HG02870 (cell line): ENCODE results near the gene MYH10.
"Not testable (repeated sequence)": the region's sequence is repeated elsewhere in the genome, so short reads cannot be mapped to it uniquely, and the experiment has no call there.

Experiments
- ATAC-seq: cut with Tn5 transposase; IDR thresholded peaks from one replicate; pipeline ENCODE4 v1.9.1; 2021; ENCODE audit warnings: mild to moderate bottlenecking, moderate library complexity; ENCODE audit not compliant: unreplicated experiment

The MYH10 gene

DNA sequence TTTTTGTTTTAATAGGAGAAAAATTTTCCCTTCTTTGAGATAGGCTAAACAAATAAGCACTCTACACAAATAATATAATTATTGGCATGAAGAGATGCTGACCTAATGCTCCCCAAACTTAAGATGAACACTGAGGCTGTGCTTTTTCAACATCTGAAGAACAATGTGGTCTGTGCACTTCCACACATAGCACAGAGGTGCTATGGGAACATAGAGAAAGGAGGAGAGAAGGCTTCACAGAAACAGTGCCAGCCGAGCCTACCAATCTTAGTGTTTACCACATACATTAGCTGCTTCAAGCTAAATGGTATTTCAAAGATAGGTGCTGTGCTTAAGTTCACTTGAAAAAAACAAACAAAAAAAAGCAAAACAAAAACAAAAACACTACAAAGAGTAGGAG, 72.4 kb downstream of the MYH10 start:
- no peak for ATAC-seq

GRCh38 chr17:8557176-8557806, 73.2 kb downstream of the MYH10 start:
- no peak for ATAC-seq

GRCh38 chr17:8556074-8556473, 74.5 kb downstream of the MYH10 start:
- ATAC-seq = no peak

DNA sequence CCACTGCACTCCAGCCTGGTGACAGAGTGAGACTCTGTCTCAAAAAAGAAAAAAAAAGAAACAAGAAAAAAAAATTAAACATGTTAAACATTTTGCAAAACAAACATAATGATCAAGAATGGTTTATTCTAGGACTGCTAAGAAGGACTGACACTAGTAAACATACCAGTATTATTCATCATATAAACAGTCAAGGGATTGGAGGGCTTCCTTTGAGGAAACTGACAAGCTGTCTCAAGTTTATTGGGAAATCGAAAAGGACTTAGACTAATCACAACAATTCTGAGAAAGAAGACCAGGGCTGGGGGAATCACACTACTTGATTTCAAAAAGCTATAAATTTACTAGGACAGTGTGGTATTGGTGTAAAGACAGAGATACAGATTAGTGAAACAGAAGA, 75.5 kb downstream of the MYH10 start:
- no peak for ATAC-seq

GRCh38 chr17:8552577-8553320, 77.8 kb downstream of the MYH10 start:
- no peak for ATAC-seq

DNA sequence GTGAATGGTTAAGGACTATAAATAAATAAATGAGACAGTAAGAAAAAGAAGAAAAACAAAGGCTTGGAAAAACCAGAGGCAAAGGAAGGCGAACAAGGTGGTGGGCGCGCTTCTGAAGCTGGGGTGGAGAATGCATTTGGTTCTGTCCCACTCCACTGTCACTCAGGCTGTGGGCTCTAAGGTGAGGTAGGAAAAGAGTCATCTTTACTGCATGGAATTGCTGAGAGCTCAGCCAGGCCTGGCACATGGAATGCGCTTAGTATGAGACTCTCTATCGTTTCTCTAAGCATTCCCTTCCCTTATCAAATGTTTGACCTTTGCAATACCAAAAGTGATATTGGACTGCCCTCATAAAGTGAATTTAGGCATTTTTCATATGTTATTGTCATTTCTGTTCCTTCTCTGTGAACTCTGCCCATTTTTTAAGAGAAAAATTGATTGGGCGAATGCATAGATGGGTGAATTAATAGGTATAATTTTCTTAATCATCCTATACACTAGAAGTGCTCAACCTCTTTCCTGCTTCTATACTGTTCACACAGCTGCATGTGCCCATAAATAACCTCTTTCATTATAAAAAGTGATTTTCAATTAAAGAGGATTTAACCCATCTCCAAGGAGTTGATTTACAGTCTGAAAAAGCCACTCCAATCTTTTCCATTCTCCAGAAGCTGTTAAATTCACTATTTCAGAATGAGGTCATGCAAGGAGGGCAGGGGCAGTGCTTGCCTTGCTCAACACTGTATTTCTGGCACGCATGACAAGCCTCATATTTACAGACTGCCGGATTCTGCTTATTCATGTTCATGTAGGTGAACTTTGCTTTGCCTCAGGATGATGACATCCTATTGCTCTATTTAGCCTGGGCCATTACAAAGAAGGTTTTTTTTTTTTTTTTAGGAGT, 87.7 kb downstream of the MYH10 start:
- no peak for ATAC-seq

DNA sequence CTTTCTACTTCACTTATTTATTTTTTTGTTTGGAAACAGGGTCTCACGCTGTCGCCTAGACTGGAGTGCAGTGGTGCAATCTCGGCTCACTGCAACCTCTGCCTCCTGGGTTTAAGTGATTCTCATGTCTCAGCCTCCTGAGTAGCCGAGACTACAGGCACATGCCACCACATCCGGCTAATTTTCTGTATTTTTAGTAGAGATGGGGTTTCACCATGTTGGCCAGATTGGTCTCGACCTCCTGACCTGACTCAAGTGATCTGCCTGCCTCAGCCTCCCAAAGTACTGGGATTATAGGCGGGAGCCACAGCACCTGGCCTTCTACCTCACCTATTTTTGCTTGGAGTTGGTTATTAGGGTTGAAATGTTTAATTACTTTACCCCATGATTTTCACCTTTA, 90.5 kb downstream of the MYH10 start:
- ATAC-seq = not testable (repeated sequence)

DNA sequence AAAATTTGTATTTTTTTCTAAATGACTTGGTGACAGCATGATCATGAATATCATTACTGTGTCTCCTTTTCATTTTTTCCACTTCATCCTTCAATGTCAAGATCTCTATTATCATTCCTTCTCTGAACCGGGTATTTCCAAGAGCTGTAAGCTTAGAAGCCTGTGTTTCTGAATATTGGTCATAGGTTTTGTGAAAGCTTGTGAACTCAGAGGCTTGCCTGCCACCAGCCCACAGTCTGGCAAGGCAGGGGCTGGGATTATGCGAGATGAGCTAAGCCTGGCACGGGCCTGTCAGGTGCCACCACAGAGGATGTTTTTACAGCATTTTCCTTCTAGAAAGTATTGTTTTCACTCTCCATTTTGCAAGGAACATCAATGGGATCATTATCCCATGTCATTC, 92.8 kb downstream of the MYH10 start:
- no peak for ATAC-seq

DNA sequence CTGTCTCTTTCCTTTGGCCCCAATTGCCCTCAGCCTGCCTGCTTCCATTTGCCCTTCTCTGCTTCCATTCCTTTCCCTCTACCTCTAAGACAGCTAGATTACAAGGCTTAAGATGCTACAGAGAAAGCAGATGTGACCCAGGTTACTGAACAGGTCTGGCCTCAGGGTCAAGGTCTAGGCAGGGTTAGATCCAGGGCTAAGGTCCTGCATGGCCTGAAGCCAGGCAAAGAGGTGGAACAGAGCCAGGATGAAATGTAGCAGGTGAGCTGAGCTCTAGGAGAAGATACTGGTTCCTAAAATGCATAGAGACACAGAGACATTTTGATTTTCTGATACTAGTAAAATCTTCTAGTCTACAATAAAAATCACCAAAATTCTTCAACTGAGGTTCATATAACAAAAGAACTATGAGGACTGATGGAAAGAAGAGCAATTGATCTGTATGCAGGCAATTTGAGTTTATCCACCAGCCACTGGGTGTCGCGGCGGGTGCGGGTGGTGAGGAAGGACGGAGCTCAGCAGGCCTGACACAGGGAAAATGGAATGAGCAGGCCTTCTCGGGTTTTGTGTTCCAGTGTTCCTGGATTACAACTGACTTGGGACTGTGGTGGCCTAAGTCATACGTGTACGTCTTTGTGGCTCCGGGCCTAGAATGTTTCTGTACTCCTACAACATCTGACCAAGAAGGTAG, 95.9 kb downstream of the MYH10 start:
- ATAC-seq = no peak

DNA sequence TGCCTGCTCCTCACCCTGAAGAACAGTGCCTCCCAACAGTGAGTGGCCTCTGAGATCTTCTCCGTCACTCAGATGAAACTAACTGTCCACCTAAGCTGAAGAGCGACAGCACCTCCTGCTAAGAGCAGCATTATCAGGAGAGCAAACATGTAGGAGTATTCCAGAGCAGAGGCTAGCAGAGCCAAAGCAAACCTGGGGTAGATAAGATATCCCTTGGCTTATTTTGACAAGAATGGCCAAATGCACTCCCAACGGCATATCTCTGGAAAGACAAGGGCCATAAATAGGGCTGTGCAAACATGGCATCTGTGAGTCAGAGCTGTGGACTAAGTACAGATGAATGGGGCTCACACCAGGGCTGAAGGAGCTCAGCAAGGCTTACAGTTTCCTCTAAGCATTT, 98.5 kb downstream of the MYH10 start:
- no peak for ATAC-seq

DNA sequence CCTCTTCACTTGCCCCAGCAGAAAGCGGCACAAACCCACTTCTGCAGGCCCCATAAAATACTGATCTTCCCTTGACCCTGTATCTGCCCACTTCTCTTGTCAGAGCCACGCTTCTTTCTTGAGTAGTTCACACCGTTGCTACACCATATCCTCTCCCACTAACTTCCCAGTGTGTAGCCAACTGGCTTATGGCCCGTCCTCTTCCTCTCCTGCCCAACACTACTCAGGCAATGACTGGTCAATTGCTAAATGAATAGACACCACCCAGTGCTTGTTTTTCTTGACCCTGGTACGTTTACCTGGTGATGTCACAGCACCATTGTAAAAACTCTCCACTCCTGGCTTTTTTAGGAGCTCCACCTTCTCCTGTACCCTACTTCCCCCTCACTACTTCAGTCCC, 107.9 kb downstream of the MYH10 start:
- ATAC-seq = no peak

DNA sequence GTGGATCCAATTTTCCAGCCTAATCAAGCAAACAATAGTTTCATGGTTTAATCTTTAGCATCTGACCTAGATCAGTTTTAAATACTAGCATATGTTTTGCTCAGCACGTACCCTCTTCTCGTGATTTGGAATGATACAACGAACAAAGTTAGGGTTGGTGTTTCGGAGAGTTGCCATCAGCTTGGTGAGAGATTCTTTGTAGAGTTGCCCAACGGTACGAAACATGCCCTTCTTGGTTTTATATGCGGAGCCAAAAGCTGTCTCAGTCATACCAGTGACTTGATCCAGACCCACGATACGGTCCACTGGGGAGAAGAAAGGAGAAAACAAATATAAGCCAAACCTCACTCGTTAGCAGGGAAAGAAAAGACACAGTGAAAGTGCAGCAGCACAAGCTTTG, 109.5 kb downstream of the MYH10 start:
- ATAC-seq = no peak

DNA sequence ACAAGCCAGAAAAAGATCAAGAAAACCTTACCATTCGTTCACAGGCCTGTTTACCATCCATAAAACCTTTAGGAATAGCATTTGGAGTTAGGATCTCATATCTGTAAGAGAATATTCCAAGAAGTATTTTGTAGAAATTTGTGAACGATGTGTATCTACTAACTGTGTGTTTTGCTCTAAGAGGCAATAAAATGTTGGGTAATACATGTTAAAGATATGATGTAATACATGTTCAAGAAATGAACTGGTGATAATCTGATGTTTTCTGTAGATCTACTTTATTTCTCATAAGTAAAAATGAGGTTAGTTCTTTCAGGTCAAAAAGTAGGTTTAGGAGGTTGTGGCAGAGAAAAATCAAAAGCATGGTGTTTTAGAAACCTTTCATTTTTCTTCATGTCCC, 111.7 kb downstream of the MYH10 start:
- ATAC-seq = no peak

- ATAC-seq = no peak
These were observed 112.2 kb downstream of the MYH10 start for GRCh38 chr17:8518326-8518725.

- no peak for ATAC-seq
These were observed 115.7 kb downstream of the MYH10 start for GRCh38 chr17:8514801-8515200.

DNA sequence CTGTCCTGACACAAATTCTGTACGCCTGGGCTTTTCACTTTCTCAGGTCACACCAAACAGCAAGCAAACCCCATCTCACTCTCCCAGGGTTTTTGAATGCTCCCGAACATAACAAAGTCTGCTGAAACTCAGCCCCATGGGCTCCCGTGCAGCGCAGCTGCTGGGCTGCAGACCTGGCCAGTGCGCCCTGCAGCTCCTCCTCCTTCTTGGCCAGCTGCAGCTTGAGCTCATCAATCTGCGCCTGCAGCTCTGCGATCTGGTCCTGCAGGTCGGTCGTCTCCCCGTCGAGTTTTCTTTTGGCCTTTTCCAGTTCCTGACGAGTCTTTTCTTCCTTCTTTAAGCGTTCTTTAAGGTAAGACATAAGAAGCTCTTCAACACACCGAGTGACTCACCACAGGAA, 124.4 kb downstream of the MYH10 start:
- no peak for ATAC-seq

GRCh38 chr17:8504460-8505207, 125.9 kb downstream of the MYH10 start:
- no peak for ATAC-seq

DNA sequence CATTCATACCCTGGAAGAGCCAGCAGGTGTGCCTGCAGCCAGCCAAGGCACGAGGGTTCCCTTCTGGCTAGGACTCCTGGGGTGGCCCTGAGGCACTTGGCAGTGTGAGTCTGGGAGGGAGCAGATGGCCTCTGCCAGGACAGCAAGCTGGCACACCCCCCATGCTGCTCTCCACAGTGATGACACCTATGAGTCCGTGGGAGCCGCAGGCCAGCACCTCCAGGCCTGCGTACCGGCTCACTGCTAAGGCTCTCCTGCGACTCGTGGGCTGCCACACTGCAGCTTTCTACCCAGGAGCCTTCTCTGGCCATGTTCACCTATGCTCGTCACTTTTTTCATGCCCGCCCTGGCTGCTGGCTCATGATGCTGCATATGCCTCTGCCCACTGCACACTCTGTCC, 126.7 kb downstream of the MYH10 start:
- ATAC-seq = no peak

DNA sequence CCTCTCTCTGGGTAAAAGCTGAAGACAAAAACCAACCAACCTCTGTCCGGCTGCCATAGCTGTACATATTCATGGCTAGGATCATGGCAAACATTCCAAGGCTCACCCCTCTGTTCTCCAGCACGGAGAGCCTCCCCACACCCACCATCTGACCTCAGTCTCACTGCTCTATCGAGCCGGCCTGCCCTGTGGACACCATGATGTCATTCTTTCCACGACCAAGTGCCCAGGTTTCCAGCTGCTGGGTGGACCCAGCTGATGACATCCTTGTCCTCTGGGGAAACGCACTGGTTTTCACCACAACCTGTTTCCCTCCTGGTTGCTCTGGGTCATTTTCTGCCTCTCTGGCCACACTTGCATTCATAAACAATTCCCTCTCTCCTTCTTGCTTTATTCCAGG, 127.2 kb downstream of the MYH10 start:
- no peak for ATAC-seq

GRCh38 chr17:8502126-8502525, 128.4 kb downstream of the MYH10 start:
- ATAC-seq = no peak

DNA sequence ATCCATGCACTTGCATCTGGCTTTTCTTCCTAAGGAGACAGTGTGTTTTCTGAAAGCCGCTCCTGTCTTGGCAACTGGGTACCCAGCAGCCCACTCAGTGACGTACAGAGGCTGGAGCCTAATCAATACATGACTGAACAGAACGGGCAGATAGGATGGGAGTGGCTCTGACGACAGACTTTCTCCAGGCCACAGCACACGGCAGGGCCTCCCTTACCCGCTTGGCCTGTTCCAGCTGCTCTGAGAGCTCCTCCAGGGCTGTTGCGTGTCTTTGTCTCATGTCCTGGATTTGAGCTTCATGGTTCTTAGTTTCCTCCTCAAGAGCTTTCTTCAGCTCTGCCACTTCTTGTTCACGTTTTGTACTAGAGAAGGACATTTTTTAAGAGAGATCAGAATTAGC, 129.9 kb downstream of the MYH10 start:
- ATAC-seq = no peak
